ENCODE results near the gene LKAAEAR1.
A peak's percentile ranks its signal among the peaks of the same experiment; 100 is the strongest.

Gene LKAAEAR1

DNA sequence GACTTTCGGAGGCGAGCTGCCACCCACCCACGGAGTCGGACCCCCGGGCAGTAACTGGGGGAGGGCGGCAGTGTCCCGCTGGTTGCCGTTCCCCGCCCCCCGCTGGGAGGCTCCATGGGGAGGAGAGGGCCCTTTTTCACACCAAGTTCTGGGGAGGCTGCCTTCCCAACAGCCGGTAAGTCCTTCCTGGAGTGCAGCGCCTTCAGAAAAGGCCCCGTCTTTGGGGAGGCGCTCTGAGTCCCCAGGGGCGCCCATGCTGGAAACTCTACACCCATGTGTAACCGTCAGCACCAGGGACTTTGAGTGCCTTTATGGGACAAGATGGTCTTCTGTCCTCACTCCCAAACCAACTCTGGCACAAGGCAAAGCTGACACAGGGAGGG lies 34.3 kb downstream of the LKAAEAR1 start:
- no peak for DNase-seq

DNA sequence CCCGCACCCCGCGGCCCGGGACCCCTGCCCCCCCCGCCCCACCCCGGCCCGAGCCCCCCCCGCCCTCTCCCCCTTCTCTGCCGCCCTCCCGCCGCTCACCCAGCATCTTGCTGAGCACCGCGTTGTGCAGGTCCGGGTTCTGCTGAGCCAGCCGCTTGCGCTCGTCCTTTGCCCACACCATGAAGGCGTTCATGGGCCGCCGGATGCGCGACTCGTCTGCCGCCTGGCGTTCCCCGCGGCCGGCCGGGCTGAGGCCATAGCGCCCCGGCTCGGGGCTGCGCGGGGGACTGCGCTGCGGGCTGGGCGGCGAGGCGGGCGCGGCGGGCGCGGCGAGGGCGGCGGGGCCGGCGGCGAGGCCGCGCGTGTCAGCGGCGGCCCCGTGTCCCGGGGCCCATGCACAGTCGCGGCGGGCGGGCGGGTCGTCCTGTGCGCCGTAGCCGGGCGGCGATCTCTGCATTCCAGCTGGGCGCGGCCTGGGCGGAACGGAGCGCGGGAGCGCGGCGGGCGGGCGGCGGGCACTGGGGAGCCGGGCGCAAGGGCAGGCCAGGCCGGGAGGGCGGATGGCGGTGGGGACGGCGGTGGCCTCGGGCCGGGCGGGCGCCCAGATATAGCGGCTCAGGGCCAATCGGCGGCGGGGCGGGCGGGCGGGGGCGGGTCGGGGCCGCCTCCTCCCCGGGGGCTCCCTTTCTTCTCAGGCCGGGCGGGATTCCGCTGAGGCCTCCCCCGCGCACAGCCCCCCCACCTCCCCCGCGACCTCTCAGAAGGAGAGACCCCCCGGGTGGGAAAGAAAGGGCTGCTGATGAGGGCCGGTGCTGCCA lies 34.9 kb downstream of the LKAAEAR1 start, which contains the start of gene SOX18:
SOX18 (minus strand) TSS at position 580 of the 818 bp plus-strand sequence; CDS start at position 457, 123 bp downstream.
- peak; percentile 61 for DNase-seq

DNA sequence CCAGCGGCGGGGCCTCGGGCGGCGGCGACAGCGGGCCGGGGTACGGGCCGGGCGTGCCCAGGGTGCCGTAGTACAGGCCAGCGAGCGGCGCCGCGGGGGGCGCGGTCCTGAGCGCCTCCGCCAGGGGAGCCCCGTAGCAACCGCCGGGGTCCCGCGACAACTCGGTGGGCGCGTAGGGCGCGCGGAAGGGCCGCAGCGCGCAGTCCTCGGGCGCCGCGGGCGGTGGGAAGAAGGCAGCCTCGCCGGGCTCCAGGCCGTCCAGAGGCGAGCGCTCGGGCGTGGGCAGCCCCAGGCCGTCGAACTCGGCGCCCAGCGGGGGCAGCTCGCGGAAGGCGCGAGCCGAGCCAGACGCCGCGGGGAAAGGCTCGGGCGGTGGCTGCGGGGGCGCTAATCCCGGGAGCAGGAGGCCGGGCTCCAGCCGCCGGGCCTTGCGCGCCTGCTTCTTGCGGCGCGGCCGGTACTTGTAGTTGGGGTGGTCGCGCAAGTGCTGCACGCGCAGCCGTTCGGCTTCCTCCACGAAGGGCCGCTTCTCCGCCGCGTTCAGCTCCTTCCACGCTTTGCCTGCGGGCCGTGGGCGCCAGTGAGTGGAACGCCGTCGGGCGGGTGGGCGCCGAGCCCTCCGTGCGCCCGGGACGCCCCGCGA lies 35.7 kb downstream of the LKAAEAR1 start:
- peak; percentile 36 for DNase-seq

DNA sequence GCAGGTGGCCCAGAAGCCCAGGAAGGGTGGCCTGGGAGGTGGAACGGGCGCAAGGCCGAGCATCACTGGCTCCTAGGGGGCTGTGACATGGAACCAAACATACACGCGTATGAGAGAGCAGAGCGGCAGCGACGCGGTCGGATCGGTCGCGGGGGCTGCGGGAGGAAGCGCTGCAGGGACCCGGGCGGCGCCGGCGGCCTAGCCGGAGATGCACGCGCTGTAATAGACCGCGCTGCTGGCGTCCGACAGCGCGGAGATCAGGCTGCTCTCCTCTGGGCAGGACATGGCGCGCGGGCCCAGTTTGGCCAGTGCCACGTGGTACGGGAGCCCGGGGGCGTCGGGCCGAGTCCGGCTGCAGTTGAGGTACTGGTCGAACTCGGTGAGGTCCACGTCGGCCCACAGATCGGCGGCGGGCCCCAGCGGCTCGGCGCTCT lies 36.2 kb downstream of the LKAAEAR1 start:
- no peak for DNase-seq

DNA sequence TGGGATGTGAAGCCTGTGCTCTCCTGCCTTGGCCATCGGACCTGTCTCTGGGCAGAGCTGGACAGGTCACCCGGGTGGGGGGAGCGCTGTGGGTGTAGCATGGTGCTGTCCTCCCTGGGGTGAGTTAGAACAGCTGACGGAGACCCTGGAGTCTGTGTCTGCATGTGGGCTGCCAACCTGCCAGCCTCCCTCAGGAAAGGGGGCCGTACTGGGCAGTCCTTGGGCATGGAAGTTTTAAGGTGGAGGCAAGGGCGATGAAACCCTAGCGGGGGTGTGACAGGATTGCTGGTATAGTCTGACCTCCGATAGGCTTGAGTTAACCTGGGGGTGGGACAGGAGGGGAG lies 37.2 kb downstream of the LKAAEAR1 start:
- DNase-seq = no peak

DNA sequence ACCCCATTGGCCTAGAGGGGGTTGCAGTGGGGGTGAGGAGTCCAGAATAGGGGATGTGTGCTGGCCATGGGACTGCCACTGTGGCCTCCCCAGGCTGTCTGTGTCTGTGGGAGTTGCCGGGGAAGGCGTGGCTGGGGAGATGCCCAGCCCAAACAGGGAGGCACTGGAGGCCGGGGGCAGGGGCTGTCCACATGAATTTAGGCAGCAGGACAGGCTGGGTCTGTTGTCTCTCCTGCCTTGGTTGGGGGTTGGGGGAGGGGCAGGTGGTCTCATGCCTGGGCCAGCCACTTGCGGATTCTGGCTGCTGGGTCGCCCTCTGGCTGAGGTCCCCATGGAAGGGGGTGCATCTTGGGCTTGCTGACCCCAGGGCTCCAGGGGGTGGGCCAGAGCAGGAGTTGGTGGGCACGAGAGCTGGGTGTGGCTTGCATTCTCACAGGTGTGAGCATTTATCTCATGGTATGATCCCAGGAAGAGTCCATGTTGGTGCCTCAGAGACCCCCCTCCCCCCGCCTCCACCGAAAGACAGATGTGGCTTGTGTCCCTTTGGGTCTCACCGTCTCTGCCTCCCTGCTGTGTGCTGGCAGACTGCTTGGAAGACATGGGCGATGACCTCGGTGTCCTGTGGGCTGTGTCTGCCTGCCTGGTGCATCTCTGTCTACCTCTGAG lies 38.7 kb downstream of the LKAAEAR1 start:
- DNase-seq = peak; percentile 38

DNA sequence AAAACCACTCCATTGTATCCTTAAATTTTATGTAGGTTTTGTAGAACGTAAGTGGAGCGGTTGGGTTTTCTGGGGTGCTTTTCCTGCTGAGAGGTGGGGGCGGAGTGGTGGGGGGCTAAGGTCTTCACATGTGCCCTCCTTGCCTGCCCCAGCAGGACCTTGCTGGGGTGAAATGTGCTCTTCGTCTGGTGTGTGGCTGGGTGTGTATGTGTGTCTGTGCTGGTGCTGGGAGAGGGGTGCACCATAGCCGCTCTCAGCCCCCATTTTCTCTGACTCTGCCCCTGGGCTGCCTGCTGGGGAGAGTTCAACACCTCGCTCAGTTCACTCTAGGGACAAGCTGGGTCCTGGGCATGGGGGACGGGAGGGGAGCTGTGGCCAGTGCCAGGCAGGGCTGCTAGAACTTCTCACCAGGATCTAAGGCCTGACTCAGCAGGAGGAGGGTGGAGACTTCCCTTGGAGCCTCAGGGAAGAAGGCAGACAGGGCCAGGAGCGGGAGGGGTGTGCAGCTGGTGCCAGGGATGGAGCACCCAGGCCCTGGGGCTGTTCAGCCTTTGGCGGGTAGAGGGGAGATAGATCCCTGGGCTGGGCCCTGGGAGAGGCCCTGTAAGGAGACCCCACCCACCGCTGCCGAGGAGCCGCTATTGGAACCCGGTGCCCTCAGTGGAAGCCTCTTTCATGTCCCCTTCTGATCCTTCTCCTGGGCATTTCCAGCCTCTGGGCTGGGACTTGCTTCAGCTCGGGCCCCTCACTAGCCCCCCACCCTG lies 39.5 kb downstream of the LKAAEAR1 start:
- DNase-seq = peak; percentile 41

DNA sequence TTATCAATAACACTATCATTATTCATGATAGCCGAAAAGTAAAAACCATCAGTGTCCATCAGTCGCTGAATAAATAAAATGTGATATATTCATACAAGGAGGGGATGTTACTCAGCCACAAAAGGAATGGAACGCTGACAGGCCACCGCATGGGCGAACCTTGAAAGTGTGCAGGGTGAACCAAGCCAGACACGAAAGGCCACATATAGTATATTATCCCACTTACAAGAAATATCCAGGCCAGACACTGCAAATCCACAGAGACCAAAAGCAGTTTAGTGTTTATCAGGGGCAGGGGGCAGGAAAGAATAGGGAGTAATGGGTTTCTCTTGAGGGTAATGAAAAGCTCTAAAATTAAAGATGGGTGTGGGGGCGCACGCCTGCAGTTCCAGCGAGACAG lies 40.4 kb downstream of the LKAAEAR1 start:
- no peak for DNase-seq

DNA sequence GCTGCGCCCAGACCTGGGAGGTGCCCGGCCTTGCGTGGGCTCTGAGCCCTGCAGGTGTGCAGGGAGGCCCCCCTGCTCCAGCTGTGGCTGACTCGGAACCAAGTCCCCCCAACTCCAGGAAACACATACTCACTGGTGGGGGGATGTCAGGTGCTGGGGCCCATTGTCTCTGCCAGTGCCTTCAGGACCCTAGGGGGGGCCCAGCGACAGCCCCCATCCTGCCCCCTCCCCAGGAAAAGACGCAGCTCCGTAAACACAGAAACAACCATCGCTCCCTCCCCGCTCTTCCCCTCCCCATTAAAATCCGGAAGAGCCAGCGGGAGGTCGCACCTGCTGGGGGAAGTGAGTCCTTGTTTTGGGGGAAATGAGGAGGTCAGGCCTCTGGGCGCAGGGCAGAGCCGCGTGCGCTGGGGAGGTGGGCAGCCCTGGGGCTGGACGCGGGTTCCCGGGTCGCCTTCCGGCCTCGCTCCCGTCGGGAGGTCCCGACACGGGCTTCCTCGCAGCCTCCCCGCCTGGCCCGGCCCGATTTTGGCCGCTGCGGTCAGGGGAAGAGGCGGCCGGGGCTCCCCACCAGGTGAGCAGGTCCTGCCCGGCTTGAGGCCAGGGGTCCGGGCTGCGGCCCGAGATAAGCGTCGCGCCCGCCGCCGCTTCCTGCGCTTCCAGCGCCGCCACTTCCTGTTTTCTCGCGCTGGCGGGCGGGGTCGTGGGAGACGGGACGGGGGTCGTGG lies 42.0 kb downstream of the LKAAEAR1 start:
- DNase-seq = no peak

DNA sequence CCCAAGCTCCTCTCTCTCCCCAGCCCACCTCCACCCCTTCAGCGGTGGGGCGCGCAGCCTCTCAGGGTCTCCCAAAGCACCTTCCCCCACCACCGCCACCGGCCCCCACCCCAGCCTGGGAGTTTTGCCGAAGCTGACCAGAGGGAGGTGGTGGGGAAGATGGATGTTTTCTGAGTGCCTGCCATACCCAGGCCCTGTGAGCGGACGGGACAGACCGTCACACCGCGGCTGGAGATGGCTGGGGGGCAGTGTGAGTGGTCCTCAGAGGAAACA lies 42.5 kb downstream of the LKAAEAR1 start:
- no peak for DNase-seq

DNA sequence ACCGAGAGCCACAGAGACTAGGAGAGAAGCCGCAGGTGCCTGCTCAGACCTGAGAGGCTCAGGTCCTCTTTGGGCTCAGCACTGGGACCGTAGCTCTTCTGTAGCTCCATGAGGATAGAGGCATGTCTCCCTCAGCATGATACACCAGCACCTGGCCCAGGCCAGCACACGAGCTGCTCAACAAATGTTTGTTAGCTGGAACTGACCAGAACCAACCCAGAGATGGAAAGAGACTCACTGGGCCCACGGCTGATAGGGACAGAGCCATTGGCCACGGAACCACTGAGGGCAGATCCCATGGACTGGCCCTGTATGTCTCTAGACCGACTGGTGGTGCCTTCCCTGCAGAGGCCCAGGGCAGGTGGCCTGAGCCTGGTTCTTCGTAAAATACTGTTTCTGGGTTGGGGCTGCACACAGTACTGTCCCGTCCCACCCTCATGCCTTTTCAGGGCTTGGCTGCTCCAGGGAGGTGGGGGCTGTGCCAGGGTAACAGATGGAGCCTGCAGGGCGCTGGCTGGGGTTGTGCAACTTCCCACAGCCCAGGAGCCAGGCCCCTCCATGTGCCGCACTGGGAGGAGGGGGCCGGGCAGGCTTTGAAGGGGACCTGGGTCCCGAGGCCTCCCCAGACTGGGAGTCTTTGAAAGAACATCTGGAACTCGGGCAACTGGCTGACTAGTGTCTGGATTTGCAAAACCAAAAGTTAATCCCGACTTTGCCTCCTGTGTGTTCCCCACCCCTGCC lies 43.0 kb downstream of the LKAAEAR1 start:
- DNase-seq = peak; percentile 23

DNA sequence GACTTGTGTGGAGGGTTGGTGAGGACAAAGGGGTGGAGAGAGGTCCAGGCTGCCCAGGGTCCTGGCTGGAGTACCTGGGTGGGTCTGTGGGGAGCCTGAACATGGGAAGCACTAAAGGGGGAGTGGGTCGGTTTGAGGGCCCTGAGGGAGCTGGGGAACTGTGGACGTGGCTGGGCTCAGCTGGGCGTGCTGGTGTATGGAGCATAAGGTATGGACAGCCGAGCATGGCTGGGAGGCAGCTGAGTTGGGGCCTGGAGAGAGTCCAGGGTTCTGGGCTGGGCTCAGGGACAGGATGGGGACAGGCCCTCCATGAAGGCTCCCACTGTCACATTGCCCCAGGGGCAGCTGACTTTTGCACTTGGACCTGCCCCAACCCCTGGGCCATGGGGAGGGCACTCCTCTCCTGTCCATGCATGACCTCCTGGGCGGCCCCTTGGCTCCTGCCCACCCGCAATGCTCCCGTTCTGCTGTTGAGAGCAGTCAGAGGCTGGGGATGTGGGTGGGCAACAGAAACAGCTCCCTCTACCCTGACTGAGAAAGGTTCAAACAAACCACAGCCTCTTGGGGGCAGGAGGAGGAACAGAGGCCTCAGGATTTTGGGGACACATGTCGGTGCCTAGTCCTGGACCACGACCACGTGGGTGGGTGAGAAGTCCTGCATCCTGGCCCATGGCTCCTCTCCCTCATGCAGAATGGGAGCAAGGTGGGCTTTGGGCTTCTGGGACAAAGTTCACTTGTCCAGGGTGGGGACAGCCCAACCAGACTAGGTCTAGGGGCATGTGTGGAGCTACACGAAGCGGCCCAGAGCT lies 43.8 kb downstream of the LKAAEAR1 start:
- peak; percentile 29 for DNase-seq

DNA sequence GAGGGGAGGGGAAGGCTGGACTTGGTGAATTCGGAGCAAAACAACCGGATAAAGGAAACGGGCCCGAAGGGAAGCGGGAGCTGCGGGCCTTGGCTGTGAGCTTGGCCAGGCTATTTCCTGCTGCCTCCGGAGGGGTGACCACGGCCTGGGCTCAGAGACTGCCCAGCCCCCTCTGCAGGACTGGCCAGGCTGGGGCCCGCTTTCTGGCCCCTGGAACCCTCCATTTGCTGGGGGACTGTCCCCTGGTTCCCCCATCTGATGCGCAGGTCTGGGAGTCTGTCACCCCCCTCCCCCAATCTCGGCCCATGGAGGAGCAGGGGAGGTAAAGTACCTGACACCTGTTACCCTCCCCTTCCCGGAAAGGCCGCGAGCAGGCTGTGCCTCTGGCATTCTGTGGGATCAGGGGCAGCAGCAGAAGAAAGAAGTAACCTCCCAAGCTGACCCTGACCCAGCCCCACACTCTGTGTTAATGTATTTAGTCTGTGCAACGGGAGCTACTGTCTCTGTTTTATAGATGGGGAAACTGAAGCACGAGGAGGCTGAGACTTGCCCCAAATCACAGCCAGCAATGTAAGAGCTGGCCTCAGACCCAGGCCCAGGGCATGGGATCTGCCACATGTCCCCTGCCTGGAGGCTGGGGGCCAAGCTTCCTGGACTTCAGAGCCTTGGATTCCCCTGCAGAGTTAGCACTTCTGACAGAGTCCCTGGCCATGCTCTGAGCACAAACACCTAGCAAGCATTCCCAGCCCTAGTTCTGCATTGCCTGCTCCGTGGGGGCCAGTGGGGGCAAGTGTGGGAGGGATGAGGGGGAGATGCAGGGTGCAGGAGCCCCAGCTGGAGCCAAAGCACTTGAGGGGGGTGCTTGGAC lies 44.7 kb downstream of the LKAAEAR1 start:
- peak; percentile 9 for DNase-seq

DNA sequence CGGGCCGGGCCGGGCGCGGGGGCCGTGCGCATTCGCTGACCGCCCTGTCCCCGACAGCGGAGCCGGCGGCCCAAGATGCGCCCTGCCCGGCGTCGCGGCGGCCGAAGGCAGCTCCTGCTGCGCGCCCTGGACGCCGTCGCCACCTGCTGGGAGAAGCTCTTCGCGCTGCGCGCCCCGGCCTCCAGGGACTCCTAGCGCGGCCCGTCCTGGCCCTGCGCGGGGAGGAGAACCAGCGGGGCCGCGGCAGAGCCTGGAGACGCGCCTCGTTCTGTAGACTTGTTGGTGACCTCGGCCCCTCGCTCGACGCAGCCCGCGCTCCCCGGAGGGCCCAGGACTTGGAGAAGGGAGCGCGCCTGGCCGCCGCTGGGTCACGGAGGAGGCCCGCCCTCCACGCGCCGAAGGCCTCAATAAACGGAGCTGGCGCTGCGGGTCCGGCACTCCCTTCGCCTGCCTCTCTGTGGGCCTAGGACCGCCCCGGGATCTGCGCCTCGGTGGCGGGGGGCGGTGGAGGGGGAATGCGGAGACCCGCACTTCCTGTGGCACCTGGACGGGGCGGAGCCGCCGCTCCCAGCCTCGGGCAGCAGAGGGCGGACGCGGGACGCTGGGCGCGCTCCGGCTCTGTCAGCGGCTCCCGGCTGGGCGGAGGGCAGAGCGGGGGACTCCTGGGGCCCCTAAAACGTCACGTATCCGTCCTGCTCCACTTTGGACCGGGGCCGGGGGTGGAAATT lies 45.5 kb downstream of the LKAAEAR1 start:
- peak; percentile 77 for DNase-seq

DNA sequence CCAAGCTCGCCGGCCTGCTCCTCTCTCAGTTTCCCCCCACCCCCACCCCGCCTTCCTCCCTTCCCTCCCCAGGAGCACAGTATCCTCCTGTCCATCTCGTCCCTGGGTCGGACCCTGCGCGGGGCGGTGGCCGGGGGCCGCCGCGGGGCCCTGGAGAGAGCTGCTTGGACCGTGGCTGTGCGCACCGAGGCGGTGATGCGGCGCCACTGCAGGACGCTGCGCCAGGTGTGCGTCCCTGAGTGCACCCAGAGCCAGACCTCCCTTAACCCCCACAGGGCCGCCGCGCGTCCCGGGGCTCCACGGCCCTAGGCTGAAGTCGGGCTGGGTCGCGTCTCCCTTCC lies 46.0 kb downstream of the LKAAEAR1 start:
- DNase-seq = peak; percentile 41

DNA sequence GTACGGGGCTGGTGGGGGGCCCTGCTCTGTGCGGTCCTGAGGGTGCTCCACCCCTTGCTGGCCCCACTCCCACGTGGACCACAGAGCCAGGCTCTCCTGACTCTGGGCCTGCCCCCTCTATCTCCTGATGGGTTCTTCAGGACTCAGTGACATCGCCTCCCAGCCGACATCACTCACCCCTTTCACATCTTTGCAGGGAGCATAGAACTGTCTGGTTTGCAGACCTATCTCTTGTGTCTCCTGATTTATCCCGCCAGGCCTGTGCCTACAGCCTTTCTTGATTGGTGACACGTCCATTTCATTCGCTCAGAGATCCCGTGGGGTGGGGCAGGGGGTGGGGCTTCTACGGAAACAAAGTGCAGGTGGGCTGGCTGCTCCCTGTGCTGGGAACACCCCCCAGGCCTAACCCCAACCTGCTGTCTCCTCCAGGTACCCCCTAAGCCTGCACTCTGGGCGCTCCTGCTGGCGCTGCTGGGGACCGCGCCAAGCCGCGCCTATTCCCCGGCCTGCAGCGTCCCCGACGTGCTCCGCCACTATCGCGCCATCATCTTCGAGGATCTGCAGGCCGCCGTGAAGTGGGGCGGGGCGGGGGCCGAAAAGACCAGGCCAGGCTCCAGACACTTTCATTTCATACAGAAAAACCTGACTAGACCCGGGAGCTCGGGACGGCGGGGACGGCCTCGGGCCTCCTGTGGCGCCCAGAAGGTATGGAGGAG lies 46.5 kb downstream of the LKAAEAR1 start:
- peak; percentile 37 for DNase-seq

DNA sequence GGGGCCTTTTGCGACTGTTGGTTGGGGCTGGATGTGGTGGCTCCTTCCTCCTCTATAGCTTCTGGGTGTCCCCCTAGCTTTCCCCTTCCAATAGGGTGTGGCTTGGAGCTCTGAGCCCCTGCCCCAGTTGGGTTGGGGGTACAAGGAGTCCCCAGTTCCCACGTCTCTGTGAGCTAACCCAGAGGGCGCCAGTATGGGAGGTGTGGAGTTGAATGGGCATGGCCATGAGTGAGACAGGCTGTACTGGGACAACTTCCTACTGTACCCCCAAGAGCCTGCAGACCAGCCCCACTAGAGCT lies 47.0 kb downstream of the LKAAEAR1 start:
- no peak for DNase-seq

DNA sequence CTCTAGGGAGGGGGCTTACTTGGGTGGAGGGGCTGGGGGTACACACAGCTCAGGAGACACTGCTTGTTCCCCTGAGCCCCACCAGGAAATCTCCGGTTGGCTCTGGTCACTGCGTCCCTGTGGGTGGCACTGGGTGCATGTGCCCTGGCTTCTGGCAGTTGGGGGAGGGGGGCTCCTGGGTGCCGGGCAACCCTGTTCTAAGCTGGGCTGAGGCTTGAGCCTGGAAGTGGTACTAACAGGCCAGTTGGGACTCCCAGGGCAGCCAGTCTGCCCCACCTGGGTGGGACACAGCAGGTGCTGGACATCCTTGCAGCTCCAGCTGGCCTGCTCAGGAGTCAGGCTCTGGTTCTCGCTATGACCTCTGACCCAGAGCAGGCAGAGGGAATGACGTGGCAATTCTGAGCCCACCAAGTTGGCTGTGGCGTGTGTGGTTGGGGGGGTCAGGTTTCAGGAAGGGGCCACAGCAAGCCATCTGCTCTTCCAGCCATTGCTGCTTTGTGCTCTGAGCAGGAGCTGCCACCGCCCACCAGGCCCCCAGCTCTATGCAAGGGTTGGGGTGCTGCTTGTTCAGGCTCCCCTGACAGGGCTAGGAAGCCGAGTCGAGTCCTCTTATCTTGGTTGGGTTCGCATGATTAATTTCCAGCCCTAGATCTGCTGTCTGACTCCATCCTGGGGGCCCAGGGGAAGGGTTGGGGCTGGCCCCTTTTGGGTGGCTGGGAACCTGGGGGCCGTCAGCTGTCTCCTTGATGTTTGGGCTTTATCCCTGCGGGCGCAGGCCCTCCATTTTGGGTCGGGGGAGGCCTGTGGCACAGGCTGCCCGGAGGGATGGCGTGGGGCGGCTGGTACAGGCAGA lies 47.6 kb downstream of the LKAAEAR1 start:
- DNase-seq = no peak

Measured in left hindlimb (tissue), 1 donor.